AG09309 (cell line): ENCODE data around the gene BRIP1.

Experiments used
- DNase-seq: peaks from one replicate; pipeline ENCODE4 v3.0.0-alpha.2; 2010; ENCODE audit warnings: low read depth
- H3K4me3 ChIP-seq: 2 replicates; pipeline ENCODE4 v1.5.1; 2011; ENCODE audit warnings: mild to moderate bottlenecking, low read depth, low read length, moderate library complexity; ENCODE audit not compliant: control insufficient read depth
- TF ChIP-seq, protein P1 (sequence below): IDR thresholded peaks from 2 replicates; pipeline ENCODE4 v1.5.1; 2011; ENCODE audit warnings: mild to moderate bottlenecking, low read depth, low read length, inconsistent platforms; ENCODE audit not compliant: insufficient read depth, control insufficient read depth; ENCODE audit errors: missing control alignments

The BRIP1 gene

DNA sequence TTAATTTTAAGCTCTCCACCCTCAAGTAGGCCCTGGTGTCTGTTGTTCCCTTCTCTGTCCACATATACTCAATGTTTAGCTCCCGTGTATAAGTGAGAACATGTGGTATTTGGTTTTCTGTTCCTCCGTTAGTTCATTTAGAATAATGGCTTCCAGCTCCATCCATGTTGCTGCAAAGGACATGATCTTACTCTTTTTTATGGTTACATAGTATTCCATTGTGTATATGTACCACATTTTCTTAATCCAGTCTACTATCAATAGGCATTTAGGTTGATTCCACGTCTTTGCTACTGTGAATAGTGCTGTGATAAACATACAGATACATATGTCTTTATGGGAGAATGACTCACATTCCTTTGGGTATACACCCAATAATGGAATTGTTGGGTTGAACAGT, 160.9 kb downstream of the BRIP1 start:
- no peak overlapping the region for H3K4me3 ChIP-seq
- no peak for DNase-seq
- TF ChIP-seq, protein P1, sequence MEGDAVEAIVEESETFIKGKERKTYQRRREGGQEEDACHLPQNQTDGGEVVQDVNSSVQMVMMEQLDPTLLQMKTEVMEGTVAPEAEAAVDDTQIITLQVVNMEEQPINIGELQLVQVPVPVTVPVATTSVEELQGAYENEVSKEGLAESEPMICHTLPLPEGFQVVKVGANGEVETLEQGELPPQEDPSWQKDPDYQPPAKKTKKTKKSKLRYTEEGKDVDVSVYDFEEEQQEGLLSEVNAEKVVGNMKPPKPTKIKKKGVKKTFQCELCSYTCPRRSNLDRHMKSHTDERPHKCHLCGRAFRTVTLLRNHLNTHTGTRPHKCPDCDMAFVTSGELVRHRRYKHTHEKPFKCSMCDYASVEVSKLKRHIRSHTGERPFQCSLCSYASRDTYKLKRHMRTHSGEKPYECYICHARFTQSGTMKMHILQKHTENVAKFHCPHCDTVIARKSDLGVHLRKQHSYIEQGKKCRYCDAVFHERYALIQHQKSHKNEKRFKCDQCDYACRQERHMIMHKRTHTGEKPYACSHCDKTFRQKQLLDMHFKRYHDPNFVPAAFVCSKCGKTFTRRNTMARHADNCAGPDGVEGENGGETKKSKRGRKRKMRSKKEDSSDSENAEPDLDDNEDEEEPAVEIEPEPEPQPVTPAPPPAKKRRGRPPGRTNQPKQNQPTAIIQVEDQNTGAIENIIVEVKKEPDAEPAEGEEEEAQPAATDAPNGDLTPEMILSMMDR, result no peak

DNA sequence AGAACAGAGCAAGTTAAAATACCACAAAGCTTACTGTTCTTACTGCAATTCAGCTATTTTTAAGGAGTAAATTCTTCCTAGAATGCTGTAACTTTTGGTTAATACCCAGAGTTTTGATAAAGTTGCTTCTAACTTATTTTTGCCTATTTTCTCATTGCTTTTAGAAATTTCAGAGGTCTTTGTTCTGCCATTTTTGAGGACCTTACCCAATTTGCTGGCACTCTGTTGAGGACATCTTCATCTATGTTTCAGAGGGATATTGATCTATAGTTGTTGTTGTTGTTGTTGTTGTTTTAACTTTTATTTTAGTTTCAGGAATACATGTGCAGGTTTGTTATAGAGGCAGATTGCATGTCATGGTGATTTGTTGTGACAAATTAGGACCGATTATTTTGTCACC, 161.3 kb downstream of the BRIP1 start:
- no peak overlapping the region for H3K4me3 ChIP-seq
- no peak for DNase-seq
- TF ChIP-seq, protein P1, result no peak

DNA sequence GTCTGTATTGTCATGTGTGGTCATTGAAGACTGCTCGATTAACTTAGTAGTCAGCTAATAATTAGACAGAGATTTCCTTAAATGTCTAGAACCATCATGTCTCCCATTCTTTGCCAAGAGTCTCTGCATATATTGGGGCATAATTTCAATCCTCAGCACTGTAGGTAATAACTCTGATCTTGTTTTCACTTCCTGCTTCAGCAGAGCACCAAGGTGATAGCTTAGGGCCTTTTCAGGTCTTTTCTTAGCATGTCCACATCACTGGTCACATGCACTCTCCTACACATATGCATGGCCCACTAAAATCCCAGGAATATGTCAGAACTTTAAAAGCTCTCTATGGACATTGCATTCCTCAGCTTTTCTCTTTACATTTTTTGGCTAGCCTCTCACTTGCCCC, 162.0 kb downstream of the BRIP1 start:
- no peak for DNase-seq
- no peak overlapping the region for H3K4me3 ChIP-seq
- TF ChIP-seq, protein P1, result no peak

DNA sequence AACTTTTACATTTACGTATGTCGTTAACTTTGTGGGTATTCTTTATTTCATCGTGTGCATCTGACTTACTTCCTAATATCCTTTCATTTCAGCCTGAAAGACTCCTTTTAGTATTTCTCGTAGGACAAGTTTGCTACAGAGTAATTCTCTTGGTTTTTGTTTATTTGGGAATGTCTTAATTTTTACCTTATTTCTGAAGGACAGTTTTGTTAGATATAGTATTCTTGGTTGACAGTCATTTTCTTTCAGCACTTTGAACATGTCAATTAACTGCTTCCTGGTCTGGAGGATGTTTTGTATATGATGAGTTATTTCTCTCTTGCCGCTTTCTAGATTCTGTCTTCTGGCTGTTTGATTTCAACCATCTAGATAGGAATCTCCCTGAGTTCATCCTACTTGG, 163.1 kb downstream of the BRIP1 start:
- no peak overlapping the region for H3K4me3 ChIP-seq
- TF ChIP-seq, protein P1, result no peak
- no peak for DNase-seq

DNA sequence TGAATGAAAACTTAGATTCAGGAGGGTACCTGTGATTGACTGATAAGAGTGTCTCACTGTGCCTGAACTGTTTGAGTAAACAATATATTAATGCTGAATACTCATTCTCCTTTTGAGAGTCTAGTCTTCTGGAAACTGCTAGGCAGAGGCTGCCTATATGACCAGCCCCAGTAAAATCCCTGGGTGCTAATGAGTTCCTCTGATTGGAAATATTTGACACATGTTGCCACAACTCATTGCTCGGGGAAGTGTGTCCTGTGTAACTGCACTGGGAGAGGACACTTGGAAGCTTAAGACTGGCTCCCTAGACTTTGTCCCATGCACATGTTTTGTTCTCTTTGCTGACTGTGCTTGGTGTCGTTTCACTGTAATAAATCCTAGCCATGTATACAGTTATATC, 163.6 kb downstream of the BRIP1 start:
- TF ChIP-seq, protein P1, result no peak
- no peak overlapping the region for H3K4me3 ChIP-seq
- no peak for DNase-seq

DNA sequence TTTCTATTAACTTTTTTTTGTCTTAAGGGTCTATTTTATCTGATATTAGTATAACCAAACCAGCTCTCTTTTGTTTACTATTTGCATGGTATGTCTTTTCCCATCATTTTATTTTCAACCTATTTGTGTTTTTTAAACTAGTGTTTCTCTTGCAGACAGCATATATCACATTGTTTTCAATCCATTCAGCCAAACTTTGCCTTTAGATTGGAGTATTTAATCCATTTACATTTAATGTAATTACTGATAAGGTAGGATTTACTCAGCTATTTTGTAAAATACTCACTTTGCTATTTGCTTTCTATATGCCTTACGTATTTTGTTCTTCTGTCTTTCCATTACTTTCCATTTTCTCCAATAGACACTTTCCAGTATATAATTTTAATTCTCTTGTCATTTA, 164.3 kb downstream of the BRIP1 start:
- TF ChIP-seq, protein P1, result no peak

DNA sequence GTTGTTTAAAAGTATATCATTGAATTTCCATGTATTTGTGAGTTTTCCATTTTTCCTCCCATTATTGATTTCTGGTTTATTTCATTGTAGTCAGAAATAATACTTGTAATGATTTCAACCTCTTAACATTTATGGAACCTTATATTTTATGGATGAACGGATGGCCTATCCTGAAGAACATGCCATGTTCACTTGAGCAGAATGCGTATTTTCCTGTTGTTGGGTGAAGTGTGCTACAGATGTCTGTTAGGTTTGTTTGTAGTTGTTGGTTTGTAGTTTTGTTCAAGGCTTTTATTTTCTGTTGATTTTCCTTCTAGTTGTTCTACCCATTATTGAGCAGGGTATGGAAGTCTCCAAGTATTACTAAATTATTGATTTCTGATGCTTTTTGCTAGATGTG, 165.1 kb downstream of the BRIP1 start:
- TF ChIP-seq, protein P1, result no peak
- no peak overlapping the region for H3K4me3 ChIP-seq
- no peak for DNase-seq

More for the DNA sequence above, 164.3 kb downstream of the BRIP1 start:
- DNase-seq, result no peak
- no peak overlapping the region for H3K4me3 ChIP-seq
